COLO668 (cell line): ENCODE results near the gene SRSF5.
A peak's percentile ranks its signal among the peaks of the same experiment; 100 is the strongest.
"Not testable (repeated sequence)": the region's sequence is repeated elsewhere in the genome, so short reads cannot be mapped to it uniquely, and the experiment has no call there.

Source experiments
- DNase-seq: peaks from one replicate; lab custom pipeline; 2025; ENCODE audit not compliant: unreplicated experiment; lab: John Stamatoyannopoulos, UW

Gene SRSF5

GRCh38 chr14:69766984-69767368 lies at the start of gene SRSF5:
SRSF5 (plus strand) TSS chr14:69767142; CDS start chr14:69768157, 1,015 bp downstream.
- DNase-seq = peak; percentile 98

GRCh38 chr14:69718614-69719013 lies 48.3 kb upstream of the SRSF5 start:
- DNase-seq = not testable (repeated sequence)

GRCh38 chr14:69719501-69719951 lies 47.4 kb upstream of the SRSF5 start:
- no peak for DNase-seq

GRCh38 chr14:69720912-69721311 lies 46.0 kb upstream of the SRSF5 start:
- DNase-seq = no peak

GRCh38 chr14:69726761-69727511 lies 40.0 kb upstream of the SRSF5 start:
- peak; percentile 85 for DNase-seq

- no peak for DNase-seq
Observed at GRCh38 chr14:69727860-69728259, 39.1 kb upstream of the SRSF5 start.

- DNase-seq = not testable (repeated sequence)
Observed at GRCh38 chr14:69731919-69732598, 34.9 kb upstream of the SRSF5 start.

GRCh38 chr14:69736405-69736804 lies 30.5 kb upstream of the SRSF5 start:
- not testable (repeated sequence) for DNase-seq

GRCh38 chr14:69741055-69741454 lies 25.9 kb upstream of the SRSF5 start:
- DNase-seq = no peak

GRCh38 chr14:69749956-69750355 lies 17.0 kb upstream of the SRSF5 start:
- DNase-seq = no peak

- DNase-seq = no peak
Observed at GRCh38 chr14:69750495-69750894, 16.4 kb upstream of the SRSF5 start.

- DNase-seq = no peak
Observed at GRCh38 chr14:69752773-69753172, 14.2 kb upstream of the SRSF5 start.

- no peak for DNase-seq
Observed at GRCh38 chr14:69753860-69754259, 13.1 kb upstream of the SRSF5 start.

- DNase-seq = no peak
Observed at GRCh38 chr14:69754487-69754886, 12.5 kb upstream of the SRSF5 start.

- DNase-seq = no peak
Observed at GRCh38 chr14:69755296-69755695, 11.6 kb upstream of the SRSF5 start.

- no peak for DNase-seq
Observed at GRCh38 chr14:69755784-69756183, 11.2 kb upstream of the SRSF5 start.

GRCh38 chr14:69756298-69756697 lies 10.6 kb upstream of the SRSF5 start:
- DNase-seq = no peak

GRCh38 chr14:69760810-69761209 lies 6.1 kb upstream of the SRSF5 start:
- DNase-seq = no peak

- no peak for DNase-seq
Observed at GRCh38 chr14:69763761-69764510, 3.0 kb upstream of the SRSF5 start.

GRCh38 chr14:69767369-69767999 lies 542 bp downstream of the SRSF5 start:
- peak; percentile 98 for DNase-seq

GRCh38 chr14:69768873-69769272 lies 1.9 kb downstream of the SRSF5 start:
- DNase-seq = no peak
